IMR-90 (cell line): ENCODE measurements around the gene POLG2. TPM values are rescaled to one million over a fixed set of nuclear protein-coding genes. Genes with fewer than 3 reads are reported as not detected.

ENCODE experiments used
- ATAC-seq: fragments of 200-7000 bp; cut with Tn5 transposase; 2 replicates; pipeline ENCODE4 v1.9.1; 2020; ENCODE audit warnings: low read depth, mild to moderate bottlenecking, moderate library complexity
- BruUV-seq: library from RNA; stranded (reverse); fragments of 400-500 nt; replicated peaks from 2 replicates; lab custom pipeline; 2021; lab: Mats Ljungman, UMichigan
- CTCF ChIA-PET: fragments of 300-600 bp; formaldehyde crosslinking; extraction: SDS; loops from one replicate; lab custom pipeline; 2021; ENCODE audit warnings: antibody characterized with exemption; lab: Yijun Ruan, JAX
- POLR2A ChIA-PET: fragments of 300-600 bp; sonication (Branson Sonifier 250); formaldehyde crosslinking; loops from one replicate; lab custom pipeline; 2022; ENCODE audit warnings: antibody characterized with exemption; ENCODE audit not compliant: unreplicated experiment; lab: Charles Lee
- DNase-seq: peaks from one replicate; pipeline ENCODE4 v3.0.0; 2013
- H2AFZ ChIP-seq: replicated peaks from 2 replicates; pipeline ENCODE3; 2013; ENCODE audit warnings: low read length, mild to moderate bottlenecking; ENCODE audit not compliant: poor library complexity
- H2AK5ac ChIP-seq: 2 replicates; pipeline ENCODE4 v1.6.1; 2013; ENCODE audit warnings: low read depth, low read length, inconsistent platforms
- H2AK9ac ChIP-seq: replicated peaks from 2 replicates; pipeline ENCODE3; 2013; ENCODE audit warnings: mild to moderate bottlenecking, low read depth, low read length, moderate library complexity; ENCODE audit not compliant: poor library complexity
- H2BK120ac ChIP-seq: 2 replicates; pipeline ENCODE4 v1.6.1; 2013; ENCODE audit warnings: low read depth, low read length, inconsistent platforms
- H2BK15ac ChIP-seq: 3 replicates; pipeline ENCODE4 v1.6.1; 2013; ENCODE audit warnings: low read depth, low read length, inconsistent platforms
- H2BK20ac ChIP-seq: 2 replicates; pipeline ENCODE4 v1.6.1; 2013; ENCODE audit warnings: low read depth, mild to moderate bottlenecking, inconsistent platforms, low read length, moderate library complexity
- H2BK5ac ChIP-seq: 2 replicates; pipeline ENCODE4 v1.6.1; 2013; ENCODE audit warnings: mild to moderate bottlenecking, low read depth, low read length, inconsistent platforms; ENCODE audit not compliant: poor library complexity, severe bottlenecking
- H3K14ac ChIP-seq: replicated peaks from 2 replicates; pipeline ENCODE4 v1.6.1; 2013; ENCODE audit warnings: low read depth, low read length, inconsistent platforms
- H3K18ac ChIP-seq: 2 replicates; pipeline ENCODE4 v1.6.1; 2013; ENCODE audit warnings: low read depth, low read length, control low read depth
- H3K23ac ChIP-seq: 2 replicates; pipeline ENCODE4 v1.6.1; 2013; ENCODE audit warnings: low read depth, low read length, inconsistent platforms
- H3K27ac ChIP-seq: 2 replicates; pipeline ENCODE4 v1.5.1; 2013; ENCODE audit warnings: mild to moderate bottlenecking, control low read depth, low read length; ENCODE audit not compliant: insufficient read depth
- H3K27me3 ChIP-seq: 2 replicates; pipeline ENCODE4 v1.6.1; 2013; ENCODE audit warnings: low read length; ENCODE audit not compliant: control insufficient read depth, insufficient read depth
- H3K36me3 ChIP-seq: 2 replicates; pipeline ENCODE4 v1.6.1; 2013; ENCODE audit warnings: low read length, mixed read lengths; ENCODE audit not compliant: control insufficient read depth, insufficient read depth
- H3K4ac ChIP-seq: 2 replicates; pipeline ENCODE4 v1.6.1; 2013; ENCODE audit warnings: low read depth, low read length, inconsistent platforms
- H3K4me1 ChIP-seq: 2 replicates; pipeline ENCODE4 v1.6.1; 2013; ENCODE audit warnings: low read length, mixed read lengths; ENCODE audit not compliant: control insufficient read depth, insufficient read depth
- H3K4me2 ChIP-seq: 2 replicates; pipeline ENCODE4 v1.6.1; 2013; ENCODE audit warnings: low read depth, mild to moderate bottlenecking, control low read depth, low read length, moderate library complexity
- H3K4me3 ChIP-seq: 2 replicates; pipeline ENCODE4 v1.5.1; 2013; ENCODE audit warnings: low read depth, mild to moderate bottlenecking, control low read depth, low read length, moderate library complexity; ENCODE audit not compliant: insufficient read depth
- H3K56ac ChIP-seq: 2 replicates; pipeline ENCODE4 v1.6.1; 2013; ENCODE audit warnings: low read length, inconsistent platforms; ENCODE audit not compliant: insufficient read depth; ENCODE audit errors: extremely low read depth
- H3K79me1 ChIP-seq, 2 experiments: 2 replicates each; pipeline ENCODE4 v1.6.1; 2013; ENCODE audit warnings: low read length in 2 of 2, inconsistent platforms in 1 of 2, low read depth in 1 of 2
- H3K9ac ChIP-seq: 2 replicates; pipeline ENCODE4 v1.6.1; 2013; ENCODE audit warnings: low read depth, low read length, control low read depth
- H3K9me1 ChIP-seq: 2 replicates; pipeline ENCODE4 v1.6.1; 2013; ENCODE audit warnings: low read length, inconsistent platforms; ENCODE audit not compliant: insufficient read depth
- H3K9me3 ChIP-seq: 2 replicates; pipeline ENCODE4 v1.6.1; 2013; ENCODE audit warnings: low read length; ENCODE audit not compliant: control insufficient read depth, insufficient read depth
- H4K20me1 ChIP-seq: 2 replicates; pipeline ENCODE4 v1.6.1; 2013; ENCODE audit warnings: low read length, inconsistent platforms; ENCODE audit not compliant: insufficient read depth
- H4K5ac ChIP-seq: 2 replicates; pipeline ENCODE4 v1.6.1; 2013; ENCODE audit warnings: mild to moderate bottlenecking, low read depth, low read length, control low read depth
- H4K8ac ChIP-seq, 2 experiments: 2 replicates each; pipeline ENCODE4 v1.6.1; 2013; ENCODE audit warnings: low read depth in 2 of 2, low read length in 2 of 2, control low read depth in 1 of 2, inconsistent platforms in 1 of 2
- H4K91ac ChIP-seq: 2 replicates; pipeline ENCODE4 v1.6.1; 2013; ENCODE audit warnings: low read depth, low read length, inconsistent platforms; ENCODE audit not compliant: insufficient read depth
- FOS ChIP-seq: fragments of 150-350 bp; IDR thresholded peaks from 2 replicates; pipeline ENCODE4 v1.6.1; 2016; ENCODE audit warnings: low read depth, low read length
- MAZ ChIP-seq: IDR thresholded peaks from 2 replicates; pipeline ENCODE4 v1.6.1; 2012; ENCODE audit warnings: low read depth, mild to moderate bottlenecking, low read length, improper control_type of control experiment, moderate library complexity, borderline replicate concordance
- NFE2L2 ChIP-seq: fragments of 150-350 bp; IDR thresholded peaks from 2 replicates; pipeline ENCODE4 v1.6.1; 2016; ENCODE audit warnings: low read depth, mild to moderate bottlenecking, low read length
- RAD21 ChIP-seq: IDR thresholded peaks from 2 replicates; pipeline ENCODE4 v1.6.1; 2012; ENCODE audit warnings: low read length, improper control_type of control experiment
- RCOR1 ChIP-seq: IDR thresholded peaks from 2 replicates; pipeline ENCODE4 v1.6.1; 2012; ENCODE audit warnings: mild to moderate bottlenecking, low read length, improper control_type of control experiment; ENCODE audit not compliant: insufficient replicate concordance
- SMC3 ChIP-seq: fragments of 150-350 bp; IDR thresholded peaks from 2 replicates; pipeline ENCODE4 v1.6.1; 2016; ENCODE audit warnings: low read depth, mild to moderate bottlenecking, antibody characterized with exemption, low read length, moderate library complexity
- WGBS, 2 experiments: methylation state at CpG; one replicate each; pipeline versions ENCODE4 v1.1.5 to v1.1.7; 2013; ENCODE audit warnings: missing lambda C conversion rate in 2 of 2; ENCODE audit not compliant: insufficient read length in 1 of 2; ENCODE audit errors: extremely low coverage in 2 of 2; 5-methylcytosine and 5-hydroxymethylcytosine counted together
- dilution Hi-C: fragments of 300-500 bp; cut with HindIII; formaldehyde crosslinking; loops from one replicate; pipeline ENCODE4 v1.14.3; 2018; ENCODE audit warnings: low sequenced_read_pairs; ENCODE audit not compliant: unreplicated experiment
- in situ Hi-C: fragments of 300-500 bp; cut with MboI; formaldehyde crosslinking; loops from 3 replicates; pipeline ENCODE4 v1.14.3; 2019; ENCODE audit warnings: low sequenced_read_pairs, inconsistent platforms, mixed read lengths
- intact Hi-C: fragments of 100-400 bp; cut with micrococcal nuclease; formaldehyde crosslinking; loops from 2 replicates; pipeline ENCODE4 v1.10.0; 2022
- polyA plus RNA-seq, 3 experiments: library from polyadenylated mRNA; depleted of rRNA; stranded (reverse); fragments of >200 nt; gene quantifications; 2 replicates each; pipeline ENCODE4 v1.2.3, GENCODE V29; 2012; ENCODE audit warnings: low replicate concordance in 1 of 3
- total RNA-seq: library from RNA; depleted of rRNA; stranded (reverse); fragments of >200 nt; gene quantifications from 2 replicates; pipeline ENCODE4 v1.2.3, GENCODE V29; 2012

The POLG2 gene
- total and polyA plus RNA-seq, 2 of the 4 experiments (the other 2 are of a cell fraction): 7.0 to 7.7 TPM

GRCh38 chr17:64466019-64466735 lies 30.7 kb downstream of the POLG2 start:
- dilution Hi-C loops: no loop called here
- no peak overlapping the region for H4K5ac ChIP-seq
- no peak overlapping the region for H3K4me2 ChIP-seq
- no TSS peak for BruUV-seq
- no peaks in the 10 kb centered on the region for H3K36me3 ChIP-seq
- POLR2A ChIA-PET: no interaction called here
- no peak overlapping the region for H3K18ac ChIP-seq
- H2AK9ac ChIP-seq: no peak overlapping the region
- WGBS, 2 experiments: 20% methylated on average over 1 of the region's 9 CpGs; no CpG with 5 or more reads in 1 of the 2 experiments
- H2BK5ac ChIP-seq: no peak overlapping the region
- no peak overlapping the region for H2BK20ac ChIP-seq
- H3K14ac ChIP-seq: no peak overlapping the region
- no peak overlapping the region for H2AFZ ChIP-seq
- CTCF ChIA-PET: interaction anchor here (1.2 kb wide), 1 partner anchor 11 kb away, joined by 3 read pairs; no protein-coding TSS in a partner anchor
- no peak overlapping the region for H3K27ac ChIP-seq
- H3K4me3 ChIP-seq: no peak overlapping the region
- no peak overlapping the region for H3K56ac ChIP-seq
- H4K20me1 ChIP-seq: no peaks in the 10 kb centered on the region
- ATAC-seq (no peak), DNase-seq (no peak)
- H3K9ac ChIP-seq: no peak overlapping the region
- in situ Hi-C loops: no loop called here
- H4K91ac ChIP-seq: no peak overlapping the region
- H2BK15ac ChIP-seq: no peak overlapping the region
- intact Hi-C loops: no loop called here
- no peak overlapping the region for H2BK120ac ChIP-seq
- no peaks in the 10 kb centered on the region for H3K9me1 ChIP-seq
- H3K27me3 ChIP-seq: peaks cover 8% of the 10 kb centered on the region
- H3K23ac ChIP-seq: no peak overlapping the region
- H4K8ac ChIP-seq: no peak overlapping the region
- no peaks in the 10 kb centered on the region for H3K9me3 ChIP-seq
- no peak overlapping the region for H3K4ac ChIP-seq
- no peaks in the 10 kb centered on the region for H3K79me1 ChIP-seq
- H2AK5ac ChIP-seq: no peak overlapping the region
- no peaks in the 10 kb centered on the region for H3K4me1 ChIP-seq
- TF ChIP-seq SMC3 (no peak), NFE2L2 (no peak), MAZ (no peak), RAD21 (no peak), FOS (no peak), RCOR1 (no peak)
